Prostate gland (tissue), 2 donors: Measurements from ENCODE around the gene SLC38A8. TPM values are rescaled to one million over a fixed set of nuclear protein-coding genes. Genes with fewer than 3 reads are reported as not detected.

Source experiments
- DNase-seq: peaks from one replicate; pipeline ENCODE4 v3.0.0-alpha.2; 2019; ENCODE audit warnings: low spot score
- H3K27ac ChIP-seq, 2 donors: fragments of 200-600 bp; sonication (generic); 2 replicates each; pipeline ENCODE4 v1.5.1; 2017 to 2019
- H3K27me3 ChIP-seq: fragments of 200-600 bp; sonication (generic); replicated peaks from 2 replicates; pipeline ENCODE4 v1.5.1; 2019; ENCODE audit not compliant: insufficient read depth
- H3K36me3 ChIP-seq, 2 donors: fragments of 200-600 bp; sonication (generic); 1 replicate in 1 of 2; 2 replicates in 1 of 2; pipeline versions ENCODE4 v1.5.1 to v1.8.1; 2017 to 2019
- H3K4me1 ChIP-seq: fragments of 200-600 bp; sonication (generic); replicated peaks from 2 replicates; pipeline ENCODE4 v1.5.1; 2019
- H3K4me3 ChIP-seq, 2 donors: fragments of 200-600 bp; sonication (generic); 2 replicates each; pipeline ENCODE4 v1.5.1; 2017 to 2019
- H3K9me3 ChIP-seq: fragments of 200-600 bp; sonication (generic); 2 replicates; pipeline ENCODE4 v1.5.1; 2017
- POLR2A ChIP-seq: fragments of 450-650 bp; IDR thresholded peaks from one replicate; pipeline ENCODE4 v1.6.1; 2016; ENCODE audit warnings: antibody characterized with exemption, mild to moderate bottlenecking
- POLR2AphosphoS5 ChIP-seq: sonication (generic); formaldehyde crosslinking; IDR thresholded peaks from one replicate; pipeline ENCODE4 v1.6.1; 2017; ENCODE audit warnings: antibody characterized with exemption
- WGBS: methylation state at CpG from one replicate; pipeline ENCODE4 v1.1.5; 2018; 5-methylcytosine and 5-hydroxymethylcytosine counted together
- intact Hi-C: fragments of 100-400 bp; cut with DNase I; formaldehyde crosslinking; loops from one replicate; pipeline ENCODE4 v1.14.2; 2022
- total RNA-seq, 2 donors: library from RNA; depleted of rRNA; stranded (reverse); fragments of >200 nt; gene quantifications; one replicate each; pipeline ENCODE4 v1.1.0, GENCODE V29; 2016
- TF ChIP-seq, protein P1 (sequence below), 4 experiments: fragments of 200-600 bp in 2 of 4; fragments of 450-650 bp in 2 of 4; sonication (generic) in 2 of 4; IDR thresholded peaks; 1 replicate in 3 of 4; 2 replicates in 1 of 4; pipeline ENCODE4 v1.5.1; 2016 to 2019; ENCODE audit warnings: antibody characterized with exemption in 4 of 4, mild to moderate bottlenecking in 2 of 4, moderate library complexity in 2 of 4

SLC38A8 gene
- total RNA-seq, 2 donors from 2014 or later, result not detected

- DNase-seq, result no peak
- Histone ChIP-seq H3K27me3 (no peaks in the 10 kb centered on the region), H3K4me3 (no peak overlapping the region), H3K4me1 (no peaks in the 10 kb centered on the region), H3K9me3 (no peaks in the 10 kb centered on the region), H3K27ac (no peak overlapping the region), H3K36me3 (no peaks in the 10 kb centered on the region)
- intact Hi-C loops, result no loop called here
- 84% methylated on average over 5 of the region's 5 CpGs for WGBS
- TF ChIP-seq POLR2AphosphoS5, result no peak
- TF ChIP-seq, protein P1, sequence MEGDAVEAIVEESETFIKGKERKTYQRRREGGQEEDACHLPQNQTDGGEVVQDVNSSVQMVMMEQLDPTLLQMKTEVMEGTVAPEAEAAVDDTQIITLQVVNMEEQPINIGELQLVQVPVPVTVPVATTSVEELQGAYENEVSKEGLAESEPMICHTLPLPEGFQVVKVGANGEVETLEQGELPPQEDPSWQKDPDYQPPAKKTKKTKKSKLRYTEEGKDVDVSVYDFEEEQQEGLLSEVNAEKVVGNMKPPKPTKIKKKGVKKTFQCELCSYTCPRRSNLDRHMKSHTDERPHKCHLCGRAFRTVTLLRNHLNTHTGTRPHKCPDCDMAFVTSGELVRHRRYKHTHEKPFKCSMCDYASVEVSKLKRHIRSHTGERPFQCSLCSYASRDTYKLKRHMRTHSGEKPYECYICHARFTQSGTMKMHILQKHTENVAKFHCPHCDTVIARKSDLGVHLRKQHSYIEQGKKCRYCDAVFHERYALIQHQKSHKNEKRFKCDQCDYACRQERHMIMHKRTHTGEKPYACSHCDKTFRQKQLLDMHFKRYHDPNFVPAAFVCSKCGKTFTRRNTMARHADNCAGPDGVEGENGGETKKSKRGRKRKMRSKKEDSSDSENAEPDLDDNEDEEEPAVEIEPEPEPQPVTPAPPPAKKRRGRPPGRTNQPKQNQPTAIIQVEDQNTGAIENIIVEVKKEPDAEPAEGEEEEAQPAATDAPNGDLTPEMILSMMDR (IDR thresholded peaks at IDR 0.05), result no peak
- no peak for TF ChIP-seq POLR2A
Measured at GRCh38 chr16:83978401-83978904, 64.1 kb downstream of the SLC38A8 start.

DNA sequence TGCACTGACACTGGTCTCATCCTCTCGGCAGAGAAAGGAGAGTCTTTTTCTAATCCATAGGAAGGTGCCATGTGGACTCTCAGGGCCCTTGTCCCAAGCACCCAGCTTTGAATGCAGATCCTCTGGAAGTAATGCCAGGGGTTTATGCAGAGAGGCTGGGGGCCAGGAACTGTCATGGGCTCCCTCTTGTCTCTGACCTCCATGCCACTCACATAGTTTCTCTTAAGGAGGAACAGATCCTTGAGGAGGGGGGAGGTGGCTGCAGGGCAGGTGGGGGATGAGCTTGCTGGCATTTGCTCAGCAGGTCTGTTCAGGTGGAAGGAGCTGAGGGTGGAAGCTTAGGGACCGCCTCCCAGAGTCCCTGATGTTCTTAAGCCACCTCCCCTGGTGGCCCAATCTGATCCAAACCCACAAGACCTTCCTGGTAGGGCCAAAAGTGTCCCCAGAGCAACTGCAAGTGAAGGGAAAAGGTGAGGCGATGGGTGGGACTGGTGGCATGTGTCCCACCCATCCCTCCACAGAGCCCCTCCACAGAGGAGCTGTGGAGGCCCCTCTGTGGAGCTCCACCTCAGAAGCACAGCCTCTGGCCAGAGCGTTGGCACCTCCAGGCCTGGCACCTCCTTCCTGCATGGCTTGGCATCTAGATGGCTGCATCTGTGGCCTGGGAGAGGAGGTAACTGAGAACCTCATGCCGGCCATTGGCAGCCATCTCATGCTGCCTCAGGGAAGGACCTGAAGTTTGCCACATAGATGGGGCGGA, 65.4 kb downstream of the SLC38A8 start:
- Histone ChIP-seq H3K4me1 (no peaks in the 10 kb centered on the region), H3K36me3 (no peaks in the 10 kb centered on the region), H3K9me3 (no peaks in the 10 kb centered on the region), H3K27ac (no peak overlapping the region), H3K27me3 (no peaks in the 10 kb centered on the region), H3K4me3 (no peak overlapping the region)
- TF ChIP-seq POLR2A (no peak), POLR2AphosphoS5 (no peak)
- TF ChIP-seq, protein P1 (IDR thresholded peaks at IDR 0.05), result no peak
- 96% methylated on average over 4 of the region's 6 CpGs for WGBS
- DNase-seq, result no peak
- intact Hi-C loops, result no loop called here

DNA sequence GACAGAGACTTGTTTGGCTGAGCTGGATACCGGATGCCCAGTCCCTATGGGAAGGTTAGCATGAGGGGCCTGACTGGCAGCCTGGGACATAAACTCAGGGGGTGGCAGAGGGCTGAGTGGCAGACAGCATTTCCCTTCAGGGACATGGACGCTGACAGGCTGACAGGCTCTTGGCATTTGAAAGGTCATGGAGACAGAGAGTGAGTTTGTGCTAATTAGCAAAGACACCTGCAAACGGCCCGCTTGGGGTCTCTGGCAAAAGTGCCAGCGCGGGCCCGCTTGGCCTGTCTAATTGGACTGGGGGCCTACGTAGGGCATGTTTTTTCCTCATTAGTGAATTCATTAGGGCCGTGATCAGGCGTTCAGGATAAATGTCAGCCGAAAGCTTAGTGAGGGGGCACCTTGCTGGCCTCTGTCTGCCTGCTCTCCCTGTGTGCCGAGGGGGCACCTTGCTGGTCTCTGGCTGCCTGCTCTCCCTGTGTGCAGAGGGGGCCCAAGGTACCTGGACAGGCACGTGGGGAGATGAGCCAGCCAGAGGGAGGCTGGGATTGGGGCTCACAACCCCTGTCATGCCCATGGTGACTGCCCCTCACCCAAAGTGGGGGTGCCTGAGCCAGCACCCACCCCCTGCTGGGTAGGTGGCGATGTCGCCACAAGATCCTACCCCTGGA, 66.9 kb downstream of the SLC38A8 start:
- 83% methylated on average over 15 of the region's 15 CpGs for WGBS

GRCh38 chr16:83974475-83974874, 68.1 kb downstream of the SLC38A8 start:
- H3K27me3 ChIP-seq, result no peaks in the 10 kb centered on the region
- 55% methylated on average over 7 of the region's 7 CpGs for WGBS
- intact Hi-C loops, result no loop called here
- TF ChIP-seq POLR2AphosphoS5 (no peak), POLR2A (no peak)
- TF ChIP-seq, protein P1 (IDR thresholded peaks at IDR 0.05), result no peak
- no peak for DNase-seq
- no peaks in the 10 kb centered on the region for H3K9me3 ChIP-seq
- H3K4me3 ChIP-seq, result no peak overlapping the region
- H3K4me1 ChIP-seq, result no peaks in the 10 kb centered on the region
- H3K27ac ChIP-seq, result no peak overlapping the region
- no peaks in the 10 kb centered on the region for H3K36me3 ChIP-seq

More for the DNA sequence above, 66.9 kb downstream of the SLC38A8 start:
- H3K27me3 ChIP-seq, result no peaks in the 10 kb centered on the region
- H3K9me3 ChIP-seq, result no peaks in the 10 kb centered on the region
- no peak overlapping the region for H3K4me3 ChIP-seq
- TF ChIP-seq POLR2A (no peak), POLR2AphosphoS5 (no peak)
- TF ChIP-seq, protein P1 (IDR thresholded peaks at IDR 0.05), result no peak
- H3K4me1 ChIP-seq, result no peaks in the 10 kb centered on the region
- DNase-seq, result no peak
- intact Hi-C loops, result no loop called here
- no peak overlapping the region for H3K27ac ChIP-seq
- H3K36me3 ChIP-seq, result no peaks in the 10 kb centered on the region
